NCI-H2029 treated with DMSO at 0.1 percent for 48 hours (cell line): ENCODE data around the gene PROC.
"Not testable (repeated sequence)": the region's sequence is repeated elsewhere in the genome, so short reads cannot be mapped to it uniquely, and the experiment has no call there.

Experiments
- DNase-seq: peaks from one replicate; lab custom pipeline; 2025; lab: John Stamatoyannopoulos, UW

Gene PROC

GRCh38 chr2:127394492-127394891 is 23.7 kb upstream of the PROC start:
- no peak for DNase-seq

- no peak for DNase-seq
Measured at GRCh38 chr2:127397568-127398238, 20.5 kb upstream of the PROC start.

- DNase-seq = peak; percentile 34
Measured at GRCh38 chr2:127398239-127398590, 20.0 kb upstream of the PROC start.

- no peak for DNase-seq
Measured at GRCh38 chr2:127400533-127400896, 17.7 kb upstream of the PROC start.

GRCh38 chr2:127400897-127401756 is 17.1 kb upstream of the PROC start:
- DNase-seq = no peak

GRCh38 chr2:127401757-127402695 is 16.2 kb upstream of the PROC start:
- no peak for DNase-seq

- DNase-seq = no peak
Measured at GRCh38 chr2:127403460-127403859, 14.8 kb upstream of the PROC start.

- no peak for DNase-seq
Measured at GRCh38 chr2:127404466-127405254, 13.6 kb upstream of the PROC start.

- no peak for DNase-seq
Measured at GRCh38 chr2:127405255-127405610, 13.0 kb upstream of the PROC start.

GRCh38 chr2:127406454-127406853 is 11.8 kb upstream of the PROC start:
- DNase-seq = no peak

GRCh38 chr2:127407091-127407490 is 11.1 kb upstream of the PROC start:
- DNase-seq = no peak

GRCh38 chr2:127407661-127408003 is 10.6 kb upstream of the PROC start:
- no peak for DNase-seq

GRCh38 chr2:127408004-127408806 is 10.0 kb upstream of the PROC start:
- DNase-seq = peak; percentile 23

GRCh38 chr2:127408807-127409099 is 9.5 kb upstream of the PROC start:
- DNase-seq = no peak

- not testable (repeated sequence) for DNase-seq
Measured at GRCh38 chr2:127409716-127410115, 8.5 kb upstream of the PROC start.

GRCh38 chr2:127410871-127411652 is 7.2 kb upstream of the PROC start:
- DNase-seq = peak; percentile 6

GRCh38 chr2:127411653-127412369 is 6.4 kb upstream of the PROC start:
- no peak for DNase-seq

- no peak for DNase-seq
Measured at GRCh38 chr2:127413200-127413599, 5.0 kb upstream of the PROC start.

- no peak for DNase-seq
Measured at GRCh38 chr2:127413782-127414637, 4.2 kb upstream of the PROC start.
